Pancreas (tissue), 10 donors: ENCODE data around the gene BICD2. TPM values are rescaled to one million over a fixed set of nuclear protein-coding genes. Genes with fewer than 3 reads are reported as not detected.

Experiments used
- ATAC-seq, 4 donors: fragments of 200-7000 bp; cut with Tn5 transposase; one replicate each; pipeline versions ENCODE4 v1.8.0 to v1.9.1; 2020; ENCODE audit warnings: mild to moderate bottlenecking in 4 of 4, moderate library complexity in 4 of 4
- DNase-seq, 6 donors: peaks; one replicate each; pipeline ENCODE4 v3.0.0-alpha.2; 2020
- FAIRE-seq: peaks from 2 replicates; lab custom pipeline; 2012; peaks lifted over from hg19 to GRCh38; lab: Jason Lieb, UNC
- H3K27ac ChIP-seq, 4 donors: fragments of 200-600 bp; sonication (generic); 1 replicate in 3 of 4; 2 replicates in 1 of 4; pipeline versions ENCODE4 v1.5.0 to v1.8.0; 2020
- H3K27me3 ChIP-seq, 4 donors: fragments of 200-600 bp; one replicate each; pipeline ENCODE4 v1.8.0; 2021
- H3K36me3 ChIP-seq, 3 donors: fragments of 200-600 bp; sonication (generic) in 1 of 3; one replicate each; pipeline versions ENCODE4 v1.5.0 to v1.8.0; 2020 to 2021
- H3K4me1 ChIP-seq, 3 donors: fragments of 200-600 bp; one replicate each; pipeline ENCODE4 v1.8.0; 2021
- H3K4me3 ChIP-seq, 4 donors: fragments of 200-600 bp; sonication (generic) in 2 of 4; one replicate each; pipeline versions ENCODE4 v1.5.0 to v1.8.0; 2020 to 2021
- H3K9me3 ChIP-seq, 4 donors: fragments of 200-600 bp; one replicate each; pipeline ENCODE4 v1.8.0; 2021
- WGBS, 2 donors: extraction: QIAGEN DNeasy Blood & Tissue Kit; methylation state at CpG; one replicate each; pipeline ENCODE4 v1.1.7; 2013; 5-methylcytosine and 5-hydroxymethylcytosine counted together
- intact Hi-C, 3 donors: fragments of 100-400 bp; cut with DNase I; formaldehyde crosslinking; loops; one replicate each; pipeline versions ENCODE4 v1.11.1 to v1.14.2; 2022
- polyA plus RNA-seq, 2 donors: library from polyadenylated mRNA; stranded (reverse); fragments of 200-250 nt; gene quantifications; one replicate each; pipeline ENCODE4 v1.2.3, GENCODE V29; 2013
- total RNA-seq, 6 donors: library from RNA; stranded (reverse); fragmentation: NEBNext Ultra II Directional in 4 of 6; extraction: Animal tissue kit (Norgen Biotek cat#: 25700) in 4 of 6; gene quantifications; one replicate each; pipeline versions ENCODE4 v1.2.1 to v1.2.4, GENCODE V29; 2021 to 2023
- TF ChIP-seq, protein P1 (sequence below), 4 donors: fragments of 200-600 bp; sonication (generic) in 3 of 4; IDR thresholded peaks; one replicate each; pipeline versions ENCODE4 v1.5.0 to v1.8.0; 2021; ENCODE audit warnings: antibody characterized with exemption in 4 of 4
- donor health status: healthy with polysubstance abuse.
- donor health status: DM: no; HTN: no; CAD: no; lungs with moderate emphysema.
- donor health status: DM: no; HTN: no; CAD: no.
- donor health status: control.
- donor health status: control.
- donor health status: Bipolar disorder and iron deficiency.
- donor health status: DM: yes; HTN: yes; CAD: no.
- donor health status: DM: no; HTN: no; CAD: no.
- donor health status: DM: no; HTN: no; CAD: no.
- donor health status: DM: yes; HTN: yes; CAD: no.

Gene BICD2
- total and polyA plus RNA-seq, 8 donors, result 4.9 to 13.2 (median 6.2) TPM

DNA sequence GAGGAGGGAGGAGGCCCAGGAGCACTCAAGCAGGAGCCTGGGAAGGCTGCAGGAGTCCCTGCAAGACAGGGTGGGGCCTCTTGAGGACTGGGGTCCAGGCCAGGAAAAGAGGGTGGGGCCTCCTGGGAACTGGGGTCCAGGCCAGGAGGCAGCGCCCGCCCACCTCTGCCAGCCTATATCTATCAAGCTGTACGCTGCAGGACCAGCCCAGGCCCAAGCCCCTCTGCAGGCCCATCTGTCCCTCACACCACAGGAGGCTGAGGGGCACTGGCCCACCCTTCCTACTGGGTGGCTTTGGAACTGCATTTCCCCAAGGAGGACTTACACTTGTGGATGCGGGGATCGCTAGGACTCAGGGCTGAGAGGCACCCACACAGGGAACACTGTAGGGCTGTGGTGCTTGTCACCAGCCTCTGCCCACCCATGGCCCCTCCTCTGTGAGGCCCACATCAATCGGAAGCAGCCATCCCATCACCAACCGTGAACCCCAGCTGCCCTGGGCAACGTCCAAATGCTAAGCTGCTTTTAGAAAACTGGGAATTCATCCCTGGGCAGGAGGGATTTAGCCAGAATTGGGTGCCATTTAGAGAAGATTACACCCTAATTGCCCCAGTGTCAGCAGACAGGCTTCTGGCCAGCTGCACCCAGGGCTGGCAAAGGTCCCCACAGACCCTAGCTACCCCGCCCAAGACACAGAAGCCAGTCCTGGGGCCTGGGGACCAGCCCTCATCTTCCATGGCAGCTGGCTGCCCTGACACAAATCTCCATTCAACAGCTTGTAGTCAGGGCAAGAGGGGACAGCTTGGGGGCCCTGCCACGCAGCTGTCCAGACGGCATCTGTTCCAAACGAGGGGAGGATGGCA lies 15.3 kb downstream of the BICD2 start:
- intact Hi-C loops, result no loop called here
- FAIRE-seq (no peak), DNase-seq (peak in 1 of 6 donors; percentile 57), ATAC-seq (peak in 1 of 4 donors; percentile 15)
- Histone ChIP-seq H3K36me3 (no peaks in the 10 kb centered on the region), H3K9me3 (no peaks in the 10 kb centered on the region), H3K4me3 (no peak overlapping the region), H3K4me1 (peaks cover 6 to 8% (median 7%) of the 10 kb centered on the region in 3 donors), H3K27ac (no peak overlapping the region), H3K27me3 (no peaks in the 10 kb centered on the region)
- TF ChIP-seq, protein P1, sequence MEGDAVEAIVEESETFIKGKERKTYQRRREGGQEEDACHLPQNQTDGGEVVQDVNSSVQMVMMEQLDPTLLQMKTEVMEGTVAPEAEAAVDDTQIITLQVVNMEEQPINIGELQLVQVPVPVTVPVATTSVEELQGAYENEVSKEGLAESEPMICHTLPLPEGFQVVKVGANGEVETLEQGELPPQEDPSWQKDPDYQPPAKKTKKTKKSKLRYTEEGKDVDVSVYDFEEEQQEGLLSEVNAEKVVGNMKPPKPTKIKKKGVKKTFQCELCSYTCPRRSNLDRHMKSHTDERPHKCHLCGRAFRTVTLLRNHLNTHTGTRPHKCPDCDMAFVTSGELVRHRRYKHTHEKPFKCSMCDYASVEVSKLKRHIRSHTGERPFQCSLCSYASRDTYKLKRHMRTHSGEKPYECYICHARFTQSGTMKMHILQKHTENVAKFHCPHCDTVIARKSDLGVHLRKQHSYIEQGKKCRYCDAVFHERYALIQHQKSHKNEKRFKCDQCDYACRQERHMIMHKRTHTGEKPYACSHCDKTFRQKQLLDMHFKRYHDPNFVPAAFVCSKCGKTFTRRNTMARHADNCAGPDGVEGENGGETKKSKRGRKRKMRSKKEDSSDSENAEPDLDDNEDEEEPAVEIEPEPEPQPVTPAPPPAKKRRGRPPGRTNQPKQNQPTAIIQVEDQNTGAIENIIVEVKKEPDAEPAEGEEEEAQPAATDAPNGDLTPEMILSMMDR (IDR thresholded peaks at IDR 0.05), result no peak
- 73 to 82% methylated on average over 12 of the region's 12 CpGs for WGBS, 2 donors

DNA sequence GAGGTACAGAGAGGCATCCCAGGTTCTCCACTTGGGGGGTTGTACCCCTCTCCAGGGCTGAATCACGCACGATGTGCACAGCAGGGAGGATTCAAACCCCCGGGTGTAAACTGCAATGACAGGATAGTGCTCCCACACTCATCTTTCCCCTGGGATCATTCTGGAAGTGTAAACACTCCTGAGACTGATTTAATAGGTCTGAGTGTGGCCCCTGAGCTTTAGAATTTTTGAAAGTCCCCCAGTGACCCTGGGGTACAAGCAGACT lies 16.5 kb downstream of the BICD2 start:
- DNase-seq (no peak), FAIRE-seq (no peak), ATAC-seq (no peak)
- TF ChIP-seq, protein P1 (IDR thresholded peaks at IDR 0.05), result no peak
- intact Hi-C loops, result no loop called here
- Histone ChIP-seq H3K9me3 (no peaks in the 10 kb centered on the region), H3K27me3 (no peaks in the 10 kb centered on the region), H3K4me1 (peaks cover 5 to 6% (median 6%) of the 10 kb centered on the region in 3 donors), H3K27ac (no peak overlapping the region), H3K36me3 (no peaks in the 10 kb centered on the region), H3K4me3 (no peak overlapping the region)
- WGBS, 2 donors, result 85 to 90% methylated on average over 3 of the region's 3 CpGs

DNA sequence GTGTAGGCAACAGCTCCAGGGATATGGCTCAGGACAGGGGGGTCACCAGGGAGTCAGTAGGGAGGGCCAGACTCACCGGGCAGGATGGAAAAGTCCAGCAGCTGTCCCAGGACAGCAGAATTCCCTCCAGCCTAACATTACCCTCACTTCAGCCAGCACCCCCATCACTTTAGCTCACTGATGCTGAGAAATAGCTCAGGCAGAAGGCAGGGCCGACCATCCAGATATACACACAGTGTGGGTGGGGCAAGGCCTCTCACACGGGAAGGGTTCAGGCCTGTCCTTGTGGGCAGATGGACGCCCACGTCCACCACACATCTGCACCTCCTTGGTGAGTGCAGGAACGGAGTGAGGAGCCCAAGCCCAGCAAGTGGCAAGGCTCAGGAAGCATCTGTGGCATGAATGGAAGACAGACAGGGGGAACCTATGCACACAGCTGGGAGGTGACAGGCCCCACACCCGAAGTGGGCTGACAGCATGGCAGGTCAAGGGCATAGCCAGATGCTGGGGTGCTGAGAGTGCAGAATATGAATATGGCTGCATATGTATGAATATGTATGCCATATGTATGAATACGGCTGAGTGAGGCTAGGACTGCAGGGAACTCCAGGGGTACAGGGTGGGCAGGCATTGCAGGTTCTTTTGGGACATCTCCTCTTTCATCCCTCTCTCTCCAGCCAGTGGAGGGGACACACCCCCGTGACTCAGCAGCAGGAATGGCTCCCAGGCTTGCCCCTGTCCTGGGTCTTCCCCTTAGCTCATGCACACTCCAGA lies 17.0 kb downstream of the BICD2 start:
- peak in 1 of 4 donors; percentile 26 for ATAC-seq
- intact Hi-C loops, result no loop called here
- DNase-seq, result no peak

DNA sequence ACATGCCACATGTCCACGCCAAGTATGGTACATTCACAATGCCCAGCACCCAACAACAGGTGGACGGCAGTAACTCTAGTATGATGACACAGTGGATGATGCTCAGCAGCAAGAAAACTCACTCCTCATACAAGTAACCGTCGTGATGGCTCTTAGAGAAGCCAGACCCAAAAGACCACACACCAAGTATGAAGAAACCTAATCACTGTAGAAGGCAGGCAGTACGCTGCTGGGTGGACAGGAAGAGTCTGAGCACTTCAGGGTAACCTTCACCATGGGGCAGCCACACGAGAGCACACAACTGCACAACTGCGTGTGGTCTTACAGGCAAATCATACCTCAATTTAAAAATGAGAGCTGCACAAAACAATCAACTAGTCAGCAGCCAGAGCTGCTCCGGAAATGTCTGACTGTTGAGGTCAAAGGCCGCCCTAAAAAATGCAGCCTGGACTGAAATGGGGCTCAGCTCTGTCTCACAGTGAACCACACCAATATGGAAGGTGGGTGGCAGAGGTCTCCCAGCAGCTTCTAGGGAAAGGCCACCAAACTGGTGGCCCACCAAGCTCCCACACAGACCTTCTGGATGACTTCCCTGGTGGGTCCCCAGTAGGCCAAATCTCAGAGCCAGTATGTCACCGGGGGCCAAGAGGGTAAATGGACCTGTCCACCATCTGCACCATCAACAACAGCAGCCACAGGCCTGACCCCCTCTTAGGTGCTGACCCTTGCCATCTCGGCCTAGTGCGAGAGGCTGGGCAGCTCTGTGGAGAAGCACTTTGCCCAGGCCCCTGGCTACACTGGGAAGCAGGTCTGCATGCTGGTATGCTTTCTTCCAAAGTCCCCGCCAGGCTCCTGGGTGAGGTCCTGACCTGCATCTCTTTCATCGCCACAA lies 17.8 kb downstream of the BICD2 start:
- Histone ChIP-seq H3K27ac (no peak overlapping the region), H3K36me3 (no peaks in the 10 kb centered on the region), H3K4me1 (no peaks in the 10 kb centered on the region), H3K9me3 (no peaks in the 10 kb centered on the region), H3K27me3 (no peaks in the 10 kb centered on the region), H3K4me3 (no peak overlapping the region)
- TF ChIP-seq, protein P1 (IDR thresholded peaks at IDR 0.05), result no peak
- intact Hi-C loops, result no loop called here
- WGBS, 2 donors, result 87 to 89% methylated on average over 14 of the region's 14 CpGs
- DNase-seq, result no peak
- peak in 2 of 4 donors; percentile 20 to 24 for ATAC-seq
- FAIRE-seq, result no peak

More for the DNA sequence above, 17.0 kb downstream of the BICD2 start:
- H3K27ac ChIP-seq, result no peak overlapping the region
- no peak overlapping the region for H3K4me3 ChIP-seq
- TF ChIP-seq, protein P1 (IDR thresholded peaks at IDR 0.05), result no peak
- WGBS, 2 donors, result 71 to 75% methylated on average over 9 of the region's 9 CpGs
- H3K4me1 ChIP-seq, result peaks cover 0 to 1% (median under 1%) of the 10 kb centered on the region in 3 donors
- no peak for FAIRE-seq
- no peaks in the 10 kb centered on the region for H3K36me3 ChIP-seq
- no peaks in the 10 kb centered on the region for H3K9me3 ChIP-seq
- H3K27me3 ChIP-seq, result no peaks in the 10 kb centered on the region
